ENCODE data around the gene HS1BP3. TPM values are rescaled to one million over a fixed set of nuclear protein-coding genes. Genes with fewer than 3 reads are reported as not detected.
A peak's percentile ranks its signal among the peaks of the same experiment; 100 is the strongest.

Gene HS1BP3
- polyA plus RNA-seq, 2 of the 4 experiments (the other 2 are of a cell fraction) = 12.4 to 23.5 TPM

DNA sequence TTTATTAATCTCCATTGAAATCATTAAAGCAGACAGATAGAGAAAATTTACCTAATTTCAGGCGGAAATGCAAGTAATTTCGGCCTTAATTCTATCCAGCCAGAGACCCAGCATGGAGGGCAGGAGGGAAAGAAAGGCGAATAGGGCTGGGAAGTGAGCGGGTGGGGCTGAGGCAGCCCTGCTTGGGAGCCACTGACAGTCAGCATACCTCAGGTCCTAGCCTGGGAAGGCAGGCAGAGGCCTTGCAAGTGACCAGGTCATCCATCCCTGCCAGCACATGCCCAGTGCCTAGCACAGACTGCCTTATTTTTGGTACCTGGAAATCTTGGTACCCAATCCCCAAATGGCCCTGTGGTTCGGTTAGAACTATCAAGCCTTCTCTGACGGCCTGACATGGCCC, 17.6 kb upstream of the HS1BP3 start:
- DNase-seq (ENCODE audit: low read depth in 1 of 2, low spot score in 1 of 2) (no peak), ATAC-seq (no peak), FAIRE-seq (no peak)
- H3K4me2 ChIP-seq = no peak overlapping the region
- WGBS (ENCODE audit: missing lambda C conversion rate) = 81% methylated on average over 6 of the region's 6 CpGs
- H3K9me3 ChIP-seq = no peaks in the 10 kb centered on the region
- POLR2A ChIA-PET = no interaction called here
- no peak overlapping the region for H3K4me3 ChIP-seq
- TF ChIP-seq CEBPB (IDR thresholded peaks at IDR 0.05) (no peak), NR3C1 (IDR thresholded peaks at IDR 0.05) (no peak), RAD21 (conservative IDR thresholded peaks at IDR 0.05 in 1 of 2, IDR thresholded peaks at IDR 0.05 in 1 of 2) (no peak), GATA3 (IDR thresholded peaks at IDR 0.05; ENCODE audit: borderline replicate concordance) (no peak), SMC3 (IDR thresholded peaks at IDR 0.05) (no peak), ZNF302 (CRISPR knock-in tag; IDR thresholded peaks at IDR 0.05) (no peak), TP53 (CRISPR knock-in tag; IDR thresholded peaks at IDR 0.05) (no peak), CHD4 (IDR thresholded peaks at IDR 0.05; ENCODE audit: borderline replicate concordance) (no peak), FOXS1 (CRISPR knock-in tag; IDR thresholded peaks at IDR 0.05) (no peak), KDM1A (IDR thresholded peaks at IDR 0.05; ENCODE audit: low read depth) (no peak), CHD2 (IDR thresholded peaks at IDR 0.05; ENCODE audit: low read length, partially characterized antibody) (no peak), JUNB (IDR thresholded peaks at IDR 0.05) (no peak), FOSB (CRISPR knock-in tag; IDR thresholded peaks at IDR 0.05) (no peak), NFE2L2 (conservative IDR thresholded peaks at IDR 0.05; ENCODE audit: low read length) (no peak)
- TF ChIP-seq, protein P1, sequence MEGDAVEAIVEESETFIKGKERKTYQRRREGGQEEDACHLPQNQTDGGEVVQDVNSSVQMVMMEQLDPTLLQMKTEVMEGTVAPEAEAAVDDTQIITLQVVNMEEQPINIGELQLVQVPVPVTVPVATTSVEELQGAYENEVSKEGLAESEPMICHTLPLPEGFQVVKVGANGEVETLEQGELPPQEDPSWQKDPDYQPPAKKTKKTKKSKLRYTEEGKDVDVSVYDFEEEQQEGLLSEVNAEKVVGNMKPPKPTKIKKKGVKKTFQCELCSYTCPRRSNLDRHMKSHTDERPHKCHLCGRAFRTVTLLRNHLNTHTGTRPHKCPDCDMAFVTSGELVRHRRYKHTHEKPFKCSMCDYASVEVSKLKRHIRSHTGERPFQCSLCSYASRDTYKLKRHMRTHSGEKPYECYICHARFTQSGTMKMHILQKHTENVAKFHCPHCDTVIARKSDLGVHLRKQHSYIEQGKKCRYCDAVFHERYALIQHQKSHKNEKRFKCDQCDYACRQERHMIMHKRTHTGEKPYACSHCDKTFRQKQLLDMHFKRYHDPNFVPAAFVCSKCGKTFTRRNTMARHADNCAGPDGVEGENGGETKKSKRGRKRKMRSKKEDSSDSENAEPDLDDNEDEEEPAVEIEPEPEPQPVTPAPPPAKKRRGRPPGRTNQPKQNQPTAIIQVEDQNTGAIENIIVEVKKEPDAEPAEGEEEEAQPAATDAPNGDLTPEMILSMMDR (IDR thresholded peaks at IDR 0.05) = no peak
- TF ChIP-seq, protein P2, sequence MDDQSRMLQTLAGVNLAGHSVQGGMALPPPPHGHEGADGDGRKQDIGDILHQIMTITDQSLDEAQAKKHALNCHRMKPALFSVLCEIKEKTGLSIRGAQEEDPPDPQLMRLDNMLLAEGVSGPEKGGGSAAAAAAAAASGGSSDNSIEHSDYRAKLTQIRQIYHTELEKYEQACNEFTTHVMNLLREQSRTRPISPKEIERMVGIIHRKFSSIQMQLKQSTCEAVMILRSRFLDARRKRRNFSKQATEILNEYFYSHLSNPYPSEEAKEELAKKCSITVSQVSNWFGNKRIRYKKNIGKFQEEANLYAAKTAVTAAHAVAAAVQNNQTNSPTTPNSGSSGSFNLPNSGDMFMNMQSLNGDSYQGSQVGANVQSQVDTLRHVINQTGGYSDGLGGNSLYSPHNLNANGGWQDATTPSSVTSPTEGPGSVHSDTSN (IDR thresholded peaks at IDR 0.05) = no peak
- TF ChIP-seq, protein P3, sequence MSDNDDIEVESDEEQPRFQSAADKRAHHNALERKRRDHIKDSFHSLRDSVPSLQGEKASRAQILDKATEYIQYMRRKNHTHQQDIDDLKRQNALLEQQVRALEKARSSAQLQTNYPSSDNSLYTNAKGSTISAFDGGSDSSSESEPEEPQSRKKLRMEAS (IDR thresholded peaks at IDR 0.05) = no peak
- CTCF ChIA-PET = interaction anchor here (9.7 to 10.0 kb wide), 2 partner anchors 17 to 293 kb away, joined by 171 to 352 read pairs; partner anchors contain the start of gene HS1BP3
- peaks cover 15% of the 10 kb centered on the region; the same call in 2 of the 3 replicates for H3K4me1 ChIP-seq
- H3K27ac ChIP-seq = no peak overlapping the region

DNA sequence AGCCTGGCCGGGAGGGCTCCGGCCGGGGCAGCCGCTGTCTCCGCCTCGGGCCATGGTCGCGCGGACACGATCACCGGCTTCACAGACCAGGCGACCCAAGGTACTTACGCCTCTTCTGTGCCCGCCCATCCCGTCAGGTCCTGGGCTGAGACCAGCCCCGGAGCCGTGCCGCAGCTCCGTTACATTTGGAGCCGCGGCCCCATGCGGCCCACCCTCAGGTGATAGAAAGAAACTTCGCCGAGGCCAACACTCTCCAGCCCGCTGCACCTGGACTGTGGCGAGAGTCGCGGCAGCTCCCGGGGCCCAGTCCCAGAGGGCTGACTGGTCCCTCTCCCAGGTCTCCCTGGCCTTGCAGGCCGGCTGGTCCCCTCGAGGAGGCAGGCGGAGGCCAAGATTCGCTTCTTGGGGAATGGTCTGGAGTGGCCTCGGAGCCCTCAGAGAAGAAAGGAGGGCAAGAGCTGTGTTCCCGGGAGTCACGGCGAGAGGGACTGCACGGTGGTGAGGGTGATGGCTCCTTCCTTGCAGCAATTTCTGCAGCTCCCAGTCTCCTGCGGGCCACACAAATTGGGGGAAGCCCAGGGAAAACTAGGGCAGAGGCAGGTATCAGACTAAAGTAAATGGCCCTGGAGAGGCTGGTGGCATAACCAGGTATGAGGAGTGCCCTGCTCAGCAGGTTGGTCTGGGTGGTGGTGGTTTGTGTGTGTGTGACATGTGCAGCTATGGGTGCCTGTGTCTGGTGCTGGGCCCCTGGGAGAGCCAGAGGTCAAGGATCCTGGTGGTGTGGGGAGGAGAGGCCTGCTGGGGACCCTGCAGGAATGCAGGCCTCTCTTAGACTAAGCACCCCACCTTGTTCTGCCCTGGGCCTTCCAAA, 16.9 kb upstream of the HS1BP3 start:
- ChIA-PET CTCF (interaction anchor here (0.8 to 10.0 kb wide), 6 partner anchors 7 to 358 kb away, joined by 3 to 352 read pairs (median 89); partner anchors contain the start of gene HS1BP3), POLR2A (interaction anchor here (0.6 kb wide), 1 partner anchor 220 kb away, joined by 3 read pairs; no protein-coding TSS in a partner anchor)
- ATAC-seq (no peak), DNase-seq (ENCODE audit: low read depth in 1 of 2, low spot score in 1 of 2) (no peak), FAIRE-seq (no peak)
- Histone ChIP-seq H3K4me2 (peak overlapping the region; percentile 98), H3K4me1 (peaks cover 15% of the 10 kb centered on the region; the same call in 2 of the 3 replicates), H3K27ac (peak overlapping the region in 1 of 2 experiments; percentile 72; a peak in 2 of 6 replicates), H3K4me3 (peak overlapping the region; percentile 58), H3K9me3 (no peaks in the 10 kb centered on the region)
- TF ChIP-seq RAD21 (conservative IDR thresholded peaks at IDR 0.05 in 1 of 2, IDR thresholded peaks at IDR 0.05 in 1 of 2) = no peak
- TF ChIP-seq TP53 (CRISPR knock-in tag; IDR thresholded peaks at IDR 0.05) = no peak
- TF ChIP-seq RARB (CRISPR knock-in tag; IDR thresholded peaks at IDR 0.05) = no peak
- TF ChIP-seq, protein P4, sequence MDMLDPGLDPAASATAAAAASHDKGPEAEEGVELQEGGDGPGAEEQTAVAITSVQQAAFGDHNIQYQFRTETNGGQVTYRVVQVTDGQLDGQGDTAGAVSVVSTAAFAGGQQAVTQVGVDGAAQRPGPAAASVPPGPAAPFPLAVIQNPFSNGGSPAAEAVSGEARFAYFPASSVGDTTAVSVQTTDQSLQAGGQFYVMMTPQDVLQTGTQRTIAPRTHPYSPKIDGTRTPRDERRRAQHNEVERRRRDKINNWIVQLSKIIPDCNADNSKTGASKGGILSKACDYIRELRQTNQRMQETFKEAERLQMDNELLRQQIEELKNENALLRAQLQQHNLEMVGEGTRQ (IDR thresholded peaks at IDR 0.05) = no peak
- TF ChIP-seq, protein P2 (IDR thresholded peaks at IDR 0.05) = no peak
- TF ChIP-seq FOSL2 (IDR thresholded peaks at IDR 0.05) = no peak
- no peak for TF ChIP-seq FOSL2 (CRISPR knock-in tag; IDR thresholded peaks at IDR 0.05)
- no peak for TF ChIP-seq RFX5 (IDR thresholded peaks at IDR 0.05)
- TF ChIP-seq BHLHE40 (IDR thresholded peaks at IDR 0.05; ENCODE audit: low read depth, low read length) = no peak
- no peak for TF ChIP-seq ZNF302 (CRISPR knock-in tag; IDR thresholded peaks at IDR 0.05)
- no peak for TF ChIP-seq NFE2L2 (conservative IDR thresholded peaks at IDR 0.05; ENCODE audit: low read length)
- WGBS (ENCODE audit: missing lambda C conversion rate) = 88% methylated on average over 37 of the region's 39 CpGs

All from A549 (cell line).